Kidney glomerular epithelial cell (primary cell): ENCODE data around the gene NOTCH2.

ENCODE experiments used
- DNase-seq: peaks from one replicate; lab custom pipeline; 2025; lab: John Stamatoyannopoulos, UW

Gene NOTCH2

GRCh38 chr1:119906927-119907652 is 162.4 kb downstream of the NOTCH2 start:
- DNase-seq, result no peak

GRCh38 chr1:119903443-119903835 is 166.0 kb downstream of the NOTCH2 start:
- no peak for DNase-seq

- no peak for DNase-seq
Observed at GRCh38 chr1:119902775-119903442, 166.6 kb downstream of the NOTCH2 start.

GRCh38 chr1:119898981-119899720 is 170.3 kb downstream of the NOTCH2 start:
- no peak for DNase-seq

GRCh38 chr1:119898530-119898929 is 170.9 kb downstream of the NOTCH2 start:
- DNase-seq, result no peak

- no peak for DNase-seq
Observed at GRCh38 chr1:119896303-119896702, 173.2 kb downstream of the NOTCH2 start, which contains the start of gene ADAM30. Gene ADAM30, minus strand, starts transcription at chr1:119896515. Its CDS starts 179 bp downstream, at chr1:119896336.

GRCh38 chr1:119895102-119895501 is 174.4 kb downstream of the NOTCH2 start:
- no peak for DNase-seq

- no peak for DNase-seq
Observed at GRCh38 chr1:119893827-119894700, 175.4 kb downstream of the NOTCH2 start.

- no peak for DNase-seq
Observed at GRCh38 chr1:119893238-119893791, 176.1 kb downstream of the NOTCH2 start.

- no peak for DNase-seq
Observed at GRCh38 chr1:119891386-119891785, 178.1 kb downstream of the NOTCH2 start.

GRCh38 chr1:119888476-119888875 is 181.0 kb downstream of the NOTCH2 start:
- no peak for DNase-seq

- DNase-seq, result no peak
Observed at GRCh38 chr1:119887427-119887826, 182.0 kb downstream of the NOTCH2 start.

GRCh38 chr1:119885903-119886783 is 183.3 kb downstream of the NOTCH2 start:
- no peak for DNase-seq

GRCh38 chr1:119884711-119885110 is 184.8 kb downstream of the NOTCH2 start:
- no peak for DNase-seq

GRCh38 chr1:119883826-119884225 is 185.6 kb downstream of the NOTCH2 start:
- DNase-seq, result no peak

- no peak for DNase-seq
Observed at GRCh38 chr1:119882132-119883049, 187.1 kb downstream of the NOTCH2 start.

- no peak for DNase-seq
Observed at GRCh38 chr1:119879510-119880434, 189.7 kb downstream of the NOTCH2 start.

- DNase-seq, result no peak
Observed at GRCh38 chr1:119878171-119878570, 191.3 kb downstream of the NOTCH2 start.
